C4-2B (cell line): ENCODE measurements around the gene LCN10.

Experiments
- ZFX ChIP-seq: fragments of 450-650 bp; IDR thresholded peaks from 2 replicates; pipeline ENCODE4 v1.6.1; 2017
- TF ChIP-seq, protein P1 (sequence below): fragments of 450-650 bp; conservative IDR thresholded peaks from 2 replicates; pipeline ENCODE4 v1.5.1; 2017; ENCODE audit warnings: mild to moderate bottlenecking

- TF ChIP-seq ZFX: no peak
- TF ChIP-seq, protein P1, sequence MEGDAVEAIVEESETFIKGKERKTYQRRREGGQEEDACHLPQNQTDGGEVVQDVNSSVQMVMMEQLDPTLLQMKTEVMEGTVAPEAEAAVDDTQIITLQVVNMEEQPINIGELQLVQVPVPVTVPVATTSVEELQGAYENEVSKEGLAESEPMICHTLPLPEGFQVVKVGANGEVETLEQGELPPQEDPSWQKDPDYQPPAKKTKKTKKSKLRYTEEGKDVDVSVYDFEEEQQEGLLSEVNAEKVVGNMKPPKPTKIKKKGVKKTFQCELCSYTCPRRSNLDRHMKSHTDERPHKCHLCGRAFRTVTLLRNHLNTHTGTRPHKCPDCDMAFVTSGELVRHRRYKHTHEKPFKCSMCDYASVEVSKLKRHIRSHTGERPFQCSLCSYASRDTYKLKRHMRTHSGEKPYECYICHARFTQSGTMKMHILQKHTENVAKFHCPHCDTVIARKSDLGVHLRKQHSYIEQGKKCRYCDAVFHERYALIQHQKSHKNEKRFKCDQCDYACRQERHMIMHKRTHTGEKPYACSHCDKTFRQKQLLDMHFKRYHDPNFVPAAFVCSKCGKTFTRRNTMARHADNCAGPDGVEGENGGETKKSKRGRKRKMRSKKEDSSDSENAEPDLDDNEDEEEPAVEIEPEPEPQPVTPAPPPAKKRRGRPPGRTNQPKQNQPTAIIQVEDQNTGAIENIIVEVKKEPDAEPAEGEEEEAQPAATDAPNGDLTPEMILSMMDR: no peak
Observed at GRCh38 chr9:136754626-136755301, 12.0 kb upstream of the LCN10 start.
